ENCODE measurements around the gene NRDC.
"Not testable (repeated sequence)": the region's sequence is repeated elsewhere in the genome, so short reads cannot be mapped to it uniquely, and the experiment has no call there.

NRDC gene

DNA sequence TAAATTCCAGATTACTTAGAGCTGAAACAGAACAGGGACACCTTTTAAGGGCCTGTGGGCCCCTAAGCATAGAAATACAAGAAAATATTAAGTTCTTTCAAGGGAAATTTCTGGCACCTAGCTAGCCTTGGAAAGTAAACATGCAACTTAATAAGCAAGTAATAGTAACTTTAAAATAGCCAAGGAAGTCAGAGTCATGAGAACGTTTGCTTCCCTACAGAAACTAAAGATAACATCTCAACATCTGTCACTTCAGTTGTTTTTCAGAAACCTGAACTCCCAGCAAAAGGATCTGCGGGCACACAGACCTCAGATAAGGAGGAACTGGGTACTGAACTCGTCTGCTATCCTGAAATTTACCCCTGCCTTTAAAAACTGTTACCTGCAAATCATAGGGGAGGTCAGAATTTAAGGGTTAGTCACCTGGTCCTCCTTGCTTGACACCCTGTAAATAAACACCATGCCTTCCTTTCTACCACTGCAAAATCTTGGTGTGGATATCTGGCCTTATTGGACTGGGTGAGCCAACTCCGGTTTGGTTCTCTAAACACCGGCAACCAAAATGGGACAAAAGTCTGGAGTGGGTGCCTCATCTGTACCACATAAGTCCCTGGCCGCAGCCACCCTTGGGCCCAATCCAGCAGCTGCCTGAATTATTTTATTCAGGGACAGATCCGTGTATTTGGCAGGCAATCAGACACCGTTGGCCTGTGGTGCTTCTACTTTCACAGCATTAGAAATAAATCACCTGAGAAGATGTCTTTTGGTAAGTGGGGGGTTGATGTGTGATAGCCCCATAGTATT lies 27.9 kb downstream of the NRDC start:
- peak in 6 of 56 donors; percentile 3 to 21 (median 8) for DNase-seq

DNA sequence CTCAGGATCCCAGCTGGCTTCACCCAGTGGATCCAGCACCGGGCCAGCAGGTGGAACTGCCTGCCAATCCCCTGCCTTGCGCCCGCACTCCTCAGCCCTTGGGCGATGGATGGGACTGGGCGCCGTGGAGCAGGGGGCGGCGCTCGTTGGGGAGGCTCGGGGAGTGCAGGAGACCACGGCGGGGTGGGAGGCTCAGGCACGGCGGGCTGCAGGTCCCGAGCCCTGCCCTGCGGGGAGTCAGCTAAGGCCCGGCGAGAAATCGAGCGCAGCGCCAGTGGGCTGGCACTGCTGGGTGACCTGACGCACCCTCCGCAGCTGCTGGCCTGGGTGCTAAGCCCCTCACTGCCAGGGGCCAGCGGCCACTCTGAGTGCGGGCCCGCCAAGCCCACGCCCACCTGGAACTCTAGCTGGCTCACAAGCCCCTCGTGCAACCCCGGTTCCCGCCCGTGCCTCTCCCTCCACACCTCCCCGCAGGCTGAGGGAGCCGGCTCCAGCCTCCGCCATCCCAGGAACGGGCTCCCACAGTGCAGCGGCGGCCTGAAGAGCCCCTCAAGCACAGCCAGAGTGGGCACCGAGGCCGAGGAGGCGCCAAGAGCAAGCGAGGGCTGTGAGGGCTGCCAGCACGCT lies 31.1 kb downstream of the NRDC start:
- DNase-seq: no peak

GRCh38 chr1:51843948-51844347 lies 34.6 kb downstream of the NRDC start:
- DNase-seq: no peak

GRCh38 chr1:51842261-51842660 lies 36.3 kb downstream of the NRDC start:
- no peak for DNase-seq

- no peak for DNase-seq
These were observed 37.6 kb downstream of the NRDC start for GRCh38 chr1:51840743-51841461.

- no peak for DNase-seq
These were observed 38.3 kb downstream of the NRDC start for GRCh38 chr1:51840182-51840581.

GRCh38 chr1:51839094-51839493 lies 39.4 kb downstream of the NRDC start:
- no peak for DNase-seq

DNA sequence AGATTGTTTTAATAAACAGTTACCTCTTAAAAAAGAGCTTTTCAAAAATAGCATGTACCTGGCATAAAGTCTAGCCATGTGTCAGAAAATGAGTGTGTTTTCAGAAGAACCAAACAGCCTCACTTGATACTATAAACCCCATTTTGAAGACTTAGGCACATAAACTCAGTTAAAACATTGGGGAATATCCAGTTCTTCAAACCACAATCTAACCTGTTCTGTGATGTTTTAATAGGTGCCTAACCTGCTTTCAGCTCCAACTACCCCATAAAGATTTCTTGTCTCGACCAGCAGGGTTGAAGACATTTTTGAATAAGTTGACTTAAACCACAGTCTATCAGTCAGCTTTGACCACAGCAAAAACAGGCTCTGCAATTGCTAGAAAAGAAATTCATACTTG lies 41.3 kb downstream of the NRDC start:
- no peak for DNase-seq

DNA sequence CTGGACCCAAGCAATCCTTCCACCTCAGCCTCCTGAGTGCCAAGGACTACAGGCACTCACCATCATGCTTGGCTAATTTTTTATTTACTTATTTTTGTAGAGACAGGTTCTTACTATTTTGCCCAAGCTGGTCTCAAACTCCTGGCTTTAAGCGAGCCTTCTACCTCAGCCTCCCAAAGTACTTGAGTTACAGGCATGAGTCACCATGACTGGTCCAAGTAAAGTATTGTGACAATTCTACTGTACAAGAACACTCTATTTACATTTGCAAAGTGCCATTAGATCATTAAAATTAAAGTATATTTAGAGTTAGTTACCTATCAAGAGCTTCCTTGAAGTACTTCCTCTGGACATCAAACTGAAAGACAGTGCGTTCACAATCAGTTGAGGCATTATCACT lies 44.8 kb downstream of the NRDC start:
- DNase-seq: no peak

DNA sequence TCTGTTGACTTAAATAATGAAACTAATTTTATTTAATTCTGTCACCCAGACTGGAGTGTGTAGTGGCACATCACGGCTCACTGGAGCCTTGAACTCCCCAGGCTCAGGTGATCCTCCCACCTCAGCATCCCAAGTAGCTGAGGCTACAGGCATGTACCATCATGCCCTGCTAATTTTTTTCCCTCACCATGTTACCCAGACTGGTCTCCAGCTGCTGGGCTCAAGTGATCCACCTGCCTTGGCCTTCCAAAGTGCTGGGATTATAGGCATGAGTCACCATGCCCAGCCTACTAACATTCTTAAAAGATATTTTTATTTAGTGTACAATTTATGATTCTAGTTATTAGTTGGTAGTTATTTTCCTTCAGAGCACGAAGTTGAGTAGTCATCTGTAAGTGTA lies 49.5 kb downstream of the NRDC start:
- DNase-seq: no peak

GRCh38 chr1:51819810-51820209 lies 58.7 kb downstream of the NRDC start:
- DNase-seq: no peak

GRCh38 chr1:51819021-51819420 lies 59.5 kb downstream of the NRDC start:
- DNase-seq: not testable (repeated sequence)

GRCh38 chr1:51818487-51818886 lies 60.0 kb downstream of the NRDC start:
- no peak for DNase-seq

DNA sequence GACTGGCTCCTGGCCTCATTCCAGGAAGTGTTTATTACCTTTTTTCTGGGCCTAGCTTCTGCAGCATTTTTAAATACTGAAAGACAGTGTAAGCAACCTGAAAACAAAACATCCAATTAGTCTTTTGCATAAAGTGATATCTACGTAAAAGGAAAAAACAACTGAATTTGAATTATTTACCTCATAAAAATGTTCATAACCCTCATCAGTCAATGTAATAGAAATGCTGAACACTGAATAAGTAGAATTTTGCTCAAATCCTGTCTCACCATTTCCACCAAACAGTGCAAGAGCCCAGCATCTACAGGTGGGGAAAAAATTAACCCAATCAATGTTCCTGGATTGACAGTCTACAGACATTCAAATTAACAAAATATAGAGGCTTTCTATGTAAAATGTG lies 64.0 kb downstream of the NRDC start:
- no peak for DNase-seq

DNA sequence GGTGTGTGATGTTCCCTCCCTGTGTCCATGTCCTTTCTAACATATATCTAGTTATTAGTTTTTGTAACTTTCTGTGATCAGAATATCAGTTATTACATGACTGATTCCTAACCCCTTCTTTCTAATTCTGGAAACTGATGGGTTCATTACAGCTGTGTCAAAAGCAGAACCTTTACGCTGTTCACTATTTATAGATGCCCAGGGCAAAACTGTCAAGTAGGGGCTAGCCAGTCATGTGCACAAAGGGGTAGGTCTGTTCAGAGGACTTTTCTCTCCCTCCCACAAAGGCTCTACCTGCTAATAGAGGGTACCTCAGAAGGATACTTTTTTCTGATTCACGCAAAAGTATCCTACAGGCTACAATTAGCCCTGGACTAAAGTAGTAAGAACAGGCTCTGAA lies 79.2 kb downstream of the NRDC start:
- no peak for DNase-seq

DNA sequence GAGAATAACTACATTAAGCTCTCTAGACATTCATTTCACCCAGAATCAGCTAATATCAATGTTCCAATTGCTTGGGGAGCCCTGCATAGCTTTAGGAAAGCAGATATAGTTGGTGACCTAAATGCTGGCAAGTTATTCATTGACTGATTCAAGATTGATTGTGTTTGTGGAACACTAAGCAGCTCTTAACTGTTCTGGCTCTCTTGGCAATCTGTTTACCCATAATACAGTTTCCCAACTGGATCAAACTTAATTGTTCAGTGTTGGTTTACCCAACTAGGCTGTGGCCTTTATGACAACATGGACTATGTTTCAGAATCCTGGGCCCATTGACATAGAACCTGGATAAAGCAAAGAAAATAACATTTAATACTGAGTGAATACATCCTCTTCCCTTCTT lies 83.7 kb downstream of the NRDC start:
- DNase-seq: no peak

DNA sequence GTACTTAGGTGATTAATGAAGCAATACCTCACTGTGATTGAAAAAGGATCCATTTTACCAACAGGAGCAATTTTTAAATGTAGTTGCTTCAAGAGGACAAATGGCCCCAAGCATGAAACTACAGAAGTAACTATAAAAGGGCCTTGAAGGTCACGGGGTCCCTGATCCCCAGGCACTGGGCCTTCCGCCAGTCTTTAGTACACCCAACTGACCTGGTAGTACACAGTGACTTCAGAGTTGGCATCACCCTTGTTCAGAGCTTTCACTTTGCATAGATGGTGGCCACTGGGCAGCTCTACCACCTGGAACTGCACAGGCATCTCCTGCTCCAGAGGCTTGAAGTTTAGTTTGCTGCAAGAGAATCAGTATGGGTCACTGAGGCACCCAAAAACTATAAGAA lies 84.3 kb downstream of the NRDC start:
- DNase-seq: no peak

GRCh38 chr1:51792864-51793263 lies 85.7 kb downstream of the NRDC start:
- DNase-seq: no peak

GRCh38 chr1:51791888-51792287 lies 86.6 kb downstream of the NRDC start:
- DNase-seq: no peak

GRCh38 chr1:51790385-51790784 lies 88.1 kb downstream of the NRDC start:
- DNase-seq: no peak

GRCh38 chr1:51789342-51789741 lies 89.2 kb downstream of the NRDC start:
- DNase-seq: no peak

GRCh38 chr1:51788938-51789337 lies 89.6 kb downstream of the NRDC start:
- DNase-seq: no peak

- peak in 1 of 56 donors; percentile 25 for DNase-seq
These were observed 93.5 kb downstream of the NRDC start for GRCh38 chr1:51784997-51785421.
